ENCODE results near the gene MTOR.
"Not testable (repeated sequence)": the region's sequence is repeated elsewhere in the genome, so short reads cannot be mapped to it uniquely, and the experiment has no call there.

Gene MTOR

DNA sequence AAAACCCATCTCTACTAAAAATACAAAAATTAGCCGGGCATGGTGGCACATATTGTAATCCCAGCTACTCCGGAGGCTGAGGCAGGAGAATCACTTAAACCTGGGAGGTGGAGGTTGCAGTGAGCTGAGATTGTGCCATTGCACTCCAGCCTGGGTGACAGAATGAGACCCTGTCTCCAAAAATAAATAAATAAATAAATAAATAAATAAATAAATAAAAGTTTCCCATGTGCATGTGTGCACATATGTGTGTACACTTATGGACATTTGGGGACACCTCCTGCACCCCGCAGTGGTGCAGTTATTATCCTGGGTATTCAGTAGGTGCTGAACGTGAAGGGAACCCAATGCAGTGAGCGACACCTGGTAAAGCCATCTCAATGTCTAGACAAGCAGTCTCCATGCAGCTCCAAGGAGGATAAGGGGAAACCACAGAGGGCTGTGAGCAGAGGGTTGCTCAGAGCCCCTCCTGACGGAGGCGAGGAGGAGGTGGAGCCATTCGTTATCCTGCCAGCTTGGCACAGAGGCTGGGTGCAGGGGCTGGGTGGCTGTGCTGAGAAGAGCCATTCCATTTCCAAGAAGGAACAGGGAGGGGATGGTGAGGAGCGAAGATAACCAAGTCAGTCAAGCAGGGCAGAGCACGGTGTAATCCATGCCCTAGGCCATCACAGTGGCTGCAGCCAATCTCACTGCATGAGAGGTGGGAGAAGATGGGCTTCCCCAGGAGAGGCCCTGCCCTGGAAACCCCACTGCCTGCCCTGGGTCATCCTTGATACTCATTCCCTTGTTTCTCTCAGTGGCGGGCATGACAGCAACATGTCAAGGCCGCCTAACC is 36.3 kb upstream of the MTOR start:
- H3K27ac ChIP-seq: no peak overlapping the region
- TF ChIP-seq, protein P1, sequence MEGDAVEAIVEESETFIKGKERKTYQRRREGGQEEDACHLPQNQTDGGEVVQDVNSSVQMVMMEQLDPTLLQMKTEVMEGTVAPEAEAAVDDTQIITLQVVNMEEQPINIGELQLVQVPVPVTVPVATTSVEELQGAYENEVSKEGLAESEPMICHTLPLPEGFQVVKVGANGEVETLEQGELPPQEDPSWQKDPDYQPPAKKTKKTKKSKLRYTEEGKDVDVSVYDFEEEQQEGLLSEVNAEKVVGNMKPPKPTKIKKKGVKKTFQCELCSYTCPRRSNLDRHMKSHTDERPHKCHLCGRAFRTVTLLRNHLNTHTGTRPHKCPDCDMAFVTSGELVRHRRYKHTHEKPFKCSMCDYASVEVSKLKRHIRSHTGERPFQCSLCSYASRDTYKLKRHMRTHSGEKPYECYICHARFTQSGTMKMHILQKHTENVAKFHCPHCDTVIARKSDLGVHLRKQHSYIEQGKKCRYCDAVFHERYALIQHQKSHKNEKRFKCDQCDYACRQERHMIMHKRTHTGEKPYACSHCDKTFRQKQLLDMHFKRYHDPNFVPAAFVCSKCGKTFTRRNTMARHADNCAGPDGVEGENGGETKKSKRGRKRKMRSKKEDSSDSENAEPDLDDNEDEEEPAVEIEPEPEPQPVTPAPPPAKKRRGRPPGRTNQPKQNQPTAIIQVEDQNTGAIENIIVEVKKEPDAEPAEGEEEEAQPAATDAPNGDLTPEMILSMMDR (conservative IDR thresholded peaks at IDR 0.05): no peak
- TF ChIP-seq ZFX (IDR thresholded peaks at IDR 0.05): no peak

DNA sequence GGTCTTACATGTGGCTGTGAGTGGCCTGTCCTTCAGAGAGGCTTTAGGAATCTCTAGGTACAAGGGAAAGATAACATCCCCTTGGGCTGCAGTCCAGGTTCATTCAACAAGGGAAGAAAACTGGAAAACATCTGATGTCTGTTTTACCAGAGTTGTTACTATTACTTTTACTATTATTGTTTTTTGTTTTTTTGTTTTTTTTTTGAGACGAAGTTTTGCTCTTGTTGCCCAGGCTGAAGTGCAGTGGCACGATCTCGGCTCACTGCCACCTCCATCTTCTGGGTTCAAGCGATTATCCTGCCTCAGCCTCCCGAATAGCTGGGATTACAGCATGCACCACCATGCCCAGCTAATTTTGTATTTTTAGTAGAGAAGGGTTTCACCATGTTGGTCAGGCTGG is 35.4 kb upstream of the MTOR start:
- H3K27ac ChIP-seq: not testable (repeated sequence)

DNA sequence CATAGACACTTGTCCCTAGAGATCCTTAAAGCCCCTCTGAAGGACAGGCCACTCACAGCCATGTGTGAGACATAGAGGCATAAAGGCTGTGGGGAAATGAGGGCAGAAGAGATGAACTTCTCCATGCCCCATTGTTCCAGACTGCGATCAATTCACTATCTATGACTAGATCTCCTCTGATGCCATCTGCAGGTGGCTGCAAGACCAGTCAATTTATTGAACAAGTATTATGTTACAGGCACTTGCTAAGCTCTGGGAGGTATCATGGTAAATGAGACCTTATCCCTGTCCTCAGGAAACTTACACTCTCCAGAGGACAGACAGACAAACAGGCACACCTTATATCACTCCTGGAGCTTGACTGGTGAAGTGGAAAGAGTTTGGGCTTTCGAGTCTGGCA is 33.6 kb upstream of the MTOR start:
- TF ChIP-seq ZFX (IDR thresholded peaks at IDR 0.05): no peak
- TF ChIP-seq, protein P1 (conservative IDR thresholded peaks at IDR 0.05): no peak
- H3K27ac ChIP-seq: no peak overlapping the region

DNA sequence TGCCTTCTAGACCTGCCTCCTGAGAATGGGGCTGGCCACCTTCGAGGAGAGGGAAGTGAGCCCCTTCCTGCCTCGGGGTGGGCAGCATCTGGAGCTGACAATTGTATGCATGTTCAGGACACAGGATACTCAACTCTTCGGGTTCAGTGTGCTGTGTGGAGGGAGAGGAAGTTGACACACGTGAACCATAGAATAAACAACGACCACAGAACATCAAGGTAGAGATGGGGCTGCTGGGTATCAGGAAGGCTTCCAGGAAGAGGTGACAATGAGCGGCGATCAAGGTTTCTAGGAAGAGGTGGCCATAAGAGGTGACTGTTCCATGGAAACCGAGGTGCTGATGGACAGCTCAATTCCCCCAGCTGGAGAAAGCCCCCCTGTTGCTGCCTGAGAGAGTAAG is 32.6 kb upstream of the MTOR start:
- no peak overlapping the region for H3K27ac ChIP-seq
- TF ChIP-seq, protein P1 (conservative IDR thresholded peaks at IDR 0.05): no peak
- TF ChIP-seq ZFX (IDR thresholded peaks at IDR 0.05): no peak

DNA sequence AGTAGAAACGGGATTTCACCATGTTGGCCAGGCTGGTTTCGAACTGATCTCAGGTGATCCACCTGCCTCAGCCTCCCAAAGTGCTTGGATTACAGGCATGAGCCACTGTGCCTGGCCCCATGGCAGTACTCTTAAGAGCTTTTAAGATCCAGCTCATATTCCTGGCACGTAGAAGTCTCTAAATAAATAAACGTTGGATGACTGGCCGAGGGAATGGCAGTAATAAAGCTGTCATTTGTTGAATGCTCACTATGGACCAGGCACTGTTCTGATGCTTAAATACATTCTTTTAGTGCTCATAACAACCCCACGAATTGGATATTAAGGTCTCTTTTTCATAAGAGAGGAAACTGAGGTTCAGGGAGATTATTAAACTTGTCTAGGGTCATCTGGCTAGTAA is 31.5 kb upstream of the MTOR start:
- no peak overlapping the region for H3K27ac ChIP-seq
- no peak for TF ChIP-seq ZFX (IDR thresholded peaks at IDR 0.05)
- TF ChIP-seq, protein P1 (conservative IDR thresholded peaks at IDR 0.05): no peak

DNA sequence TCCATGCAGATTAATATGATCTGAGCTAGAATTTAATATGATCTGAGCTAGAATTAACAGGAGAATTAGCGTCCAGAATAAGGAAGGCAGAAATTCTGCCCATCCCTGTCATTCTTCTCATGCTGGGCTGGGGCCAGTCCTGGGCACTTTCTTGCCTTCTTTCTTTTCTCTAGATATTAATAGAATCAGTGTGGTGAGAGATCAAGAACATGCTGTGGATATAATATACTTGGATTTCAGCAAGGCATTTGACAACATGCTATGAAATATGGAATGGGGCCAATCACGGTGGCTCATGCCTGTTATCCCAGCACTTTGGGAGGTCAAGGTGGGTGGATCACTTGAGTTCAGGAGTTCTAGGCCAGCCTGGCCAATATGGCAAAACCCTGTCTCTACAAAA is 28.7 kb upstream of the MTOR start:
- TF ChIP-seq ZFX (IDR thresholded peaks at IDR 0.05): no peak
- TF ChIP-seq, protein P1 (conservative IDR thresholded peaks at IDR 0.05): no peak
- H3K27ac ChIP-seq: no peak overlapping the region

DNA sequence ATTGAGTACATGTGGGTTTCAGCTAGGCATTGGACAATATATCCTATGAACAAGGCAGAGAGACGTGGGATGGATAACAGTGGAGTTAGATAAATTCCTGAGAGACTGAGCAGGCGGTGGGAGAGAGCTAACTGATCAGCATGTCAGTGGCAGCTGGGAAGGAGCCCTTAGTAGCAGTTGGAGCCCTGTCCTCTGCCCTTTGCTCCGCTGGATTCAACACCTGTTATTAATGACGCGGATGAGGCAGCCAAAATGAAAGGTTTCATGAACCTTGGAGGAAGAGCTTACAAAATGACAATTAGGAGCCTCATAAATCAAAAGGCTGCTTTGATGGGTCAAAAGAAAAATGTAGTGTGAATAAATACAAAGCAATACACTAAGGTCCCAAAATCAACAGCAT is 26.7 kb upstream of the MTOR start:
- no peak for TF ChIP-seq ZFX (IDR thresholded peaks at IDR 0.05)
- TF ChIP-seq, protein P1 (conservative IDR thresholded peaks at IDR 0.05): no peak
- no peak overlapping the region for H3K27ac ChIP-seq
